Measurements from ENCODE around the gene TRPC4AP.
"Not testable (repeated sequence)": the region's sequence is repeated elsewhere in the genome, so short reads cannot be mapped to it uniquely, and the experiment has no call there.

The TRPC4AP gene

GRCh38 chr20:35104685-35105295 is 12.2 kb upstream of the TRPC4AP start:
- no peak for DNase-seq

DNA sequence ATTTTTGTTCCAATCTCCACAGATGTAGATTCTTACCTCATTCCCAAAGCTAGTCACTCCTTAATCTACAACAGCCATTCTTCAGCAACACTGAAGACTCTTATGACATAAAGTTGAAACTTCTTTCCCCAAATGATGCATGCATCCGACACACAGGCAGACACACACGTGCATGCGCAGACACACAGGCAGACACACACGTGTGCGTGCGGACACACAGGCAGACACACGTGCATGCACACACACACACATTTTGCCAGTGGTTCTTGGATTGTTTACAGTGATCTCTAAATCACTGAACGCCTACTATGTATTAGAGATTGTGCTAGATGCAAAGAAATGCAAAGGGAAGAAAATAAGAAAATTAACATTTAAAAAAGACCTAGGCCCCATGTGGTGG is 9.0 kb upstream of the TRPC4AP start:
- no peak for DNase-seq

- peak; percentile 45 for DNase-seq
These were observed 769 bp upstream of the TRPC4AP start for GRCh38 chr20:35093267-35093884.

- peak; percentile 7 for DNase-seq
These were observed 637 bp downstream of the TRPC4AP start for GRCh38 chr20:35091816-35092523.

GRCh38 chr20:35088231-35089145 is 4.1 kb downstream of the TRPC4AP start:
- no peak for DNase-seq

GRCh38 chr20:35087791-35088190 is 4.8 kb downstream of the TRPC4AP start:
- no peak for DNase-seq

- no peak for DNase-seq
These were observed 5.3 kb downstream of the TRPC4AP start for GRCh38 chr20:35087355-35087754.

DNA sequence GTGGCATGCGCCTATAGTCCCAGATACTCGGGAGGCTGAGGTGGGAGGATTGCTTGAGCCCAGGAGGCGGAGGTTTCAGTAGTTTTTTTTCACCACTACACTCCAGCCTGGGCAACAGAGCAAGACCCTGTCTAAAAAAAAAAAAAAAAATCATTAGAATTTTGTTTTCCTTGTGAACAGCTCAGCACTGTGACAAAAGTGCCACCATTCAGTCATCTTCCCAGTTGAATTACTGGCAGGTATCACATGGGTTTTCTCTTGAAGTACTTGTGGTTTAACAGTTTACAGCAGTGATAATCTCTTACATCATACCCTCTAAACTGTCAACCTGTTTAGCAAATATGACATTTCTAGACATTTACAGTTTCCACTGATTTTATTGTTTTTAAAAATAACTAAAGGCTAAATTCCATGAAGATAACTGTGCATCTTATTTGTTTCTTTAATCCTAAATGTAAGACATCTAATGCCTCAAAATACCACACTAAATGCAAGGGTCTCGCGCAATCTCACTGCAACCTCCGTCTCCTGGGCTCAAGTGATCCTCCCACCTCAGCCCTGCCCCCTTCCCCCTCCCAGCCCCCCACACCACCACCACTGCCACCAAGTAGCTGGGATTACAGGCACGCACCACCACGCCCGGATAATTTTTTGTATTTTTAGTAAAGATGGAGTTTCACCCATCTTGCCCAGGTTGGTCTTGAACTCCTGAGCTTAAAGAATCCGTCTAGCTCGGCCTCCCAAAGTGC is 7.0 kb downstream of the TRPC4AP start:
- DNase-seq = no peak

DNA sequence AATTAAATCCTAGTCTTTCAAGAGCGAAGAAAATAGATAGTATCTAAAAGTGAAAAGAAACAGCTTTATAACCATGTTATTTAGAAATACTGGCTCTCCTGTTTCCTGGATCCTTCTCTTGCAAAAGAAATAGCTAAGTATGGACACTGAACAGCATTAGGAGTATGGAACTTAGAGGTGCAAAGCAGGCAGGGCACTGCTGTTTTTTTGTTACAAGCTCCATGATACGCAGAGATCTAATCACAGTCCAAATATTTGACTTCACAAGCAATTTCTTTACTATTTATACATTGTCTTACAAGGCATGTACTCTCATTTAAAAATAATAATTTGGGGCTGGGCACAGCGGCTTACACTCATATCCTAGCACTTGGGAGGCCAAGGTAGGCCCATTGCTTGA is 7.6 kb downstream of the TRPC4AP start:
- no peak for DNase-seq

- DNase-seq = not testable (repeated sequence)
These were observed 12.3 kb downstream of the TRPC4AP start for GRCh38 chr20:35080348-35080642.

- no peak for DNase-seq
These were observed 12.9 kb downstream of the TRPC4AP start for GRCh38 chr20:35079472-35080347.

GRCh38 chr20:35077872-35078271 is 14.7 kb downstream of the TRPC4AP start:
- DNase-seq = no peak

DNA sequence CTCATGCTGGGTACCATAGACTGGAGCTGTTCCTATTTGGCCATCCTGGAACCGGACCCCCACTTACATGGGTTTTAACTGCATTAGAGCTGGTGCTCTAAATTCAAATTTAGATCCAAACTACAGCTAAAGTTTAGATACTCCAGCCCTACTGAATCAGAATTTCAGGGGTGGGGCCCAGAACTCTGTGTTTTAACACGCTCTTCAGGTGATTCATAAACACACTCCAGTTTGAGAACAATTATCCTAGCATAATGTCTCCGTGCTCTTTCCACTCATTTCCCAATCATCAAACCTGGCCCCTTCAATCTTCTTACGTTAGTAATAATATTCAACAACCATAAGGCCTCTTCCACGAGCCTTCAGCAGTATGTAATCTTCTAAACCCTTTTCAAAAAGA is 15.3 kb downstream of the TRPC4AP start:
- DNase-seq = no peak

GRCh38 chr20:35071436-35072153 is 21.0 kb downstream of the TRPC4AP start:
- not testable (repeated sequence) for DNase-seq

DNA sequence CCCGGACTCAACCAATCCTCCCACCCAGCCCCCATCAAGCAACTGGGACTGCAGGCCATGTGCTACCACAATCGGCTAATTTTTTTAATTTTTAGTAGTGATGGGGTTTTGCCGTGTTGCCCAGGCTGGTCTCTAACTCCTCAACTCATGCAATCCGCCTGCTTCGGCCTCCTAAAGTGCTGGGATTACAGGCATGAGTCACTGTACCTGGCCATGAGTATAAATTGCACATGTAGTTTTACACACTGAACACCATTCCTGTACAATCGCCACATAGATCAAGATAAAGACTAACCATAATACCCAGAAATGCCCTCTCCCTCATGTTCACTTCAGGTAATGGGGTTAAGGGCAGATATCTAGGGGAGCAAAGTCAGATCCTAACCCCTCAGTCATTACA is 26.4 kb downstream of the TRPC4AP start:
- DNase-seq = no peak

- DNase-seq = no peak
These were observed 27.4 kb downstream of the TRPC4AP start for GRCh38 chr20:35065181-35065580.

- no peak for DNase-seq
These were observed 29.4 kb downstream of the TRPC4AP start for GRCh38 chr20:35063168-35063567.

DNA sequence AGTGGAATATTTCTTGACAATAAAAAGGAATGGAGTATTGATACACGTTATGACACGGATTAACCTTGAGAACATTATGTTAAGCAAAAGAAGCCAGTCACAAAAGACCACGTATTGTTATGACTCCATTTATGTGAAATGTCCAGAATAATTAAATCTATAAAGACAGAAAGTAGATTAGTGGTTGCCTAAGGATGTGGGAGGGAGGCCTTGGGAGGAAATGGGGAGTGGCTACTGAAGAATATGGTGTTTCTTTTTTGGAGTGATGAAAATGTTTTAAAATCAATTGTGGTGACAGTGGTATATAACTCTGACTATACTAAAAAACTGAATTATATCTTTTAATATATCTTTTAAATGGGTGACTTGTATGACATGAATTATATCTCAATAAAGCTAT is 30.1 kb downstream of the TRPC4AP start:
- no peak for DNase-seq

DNA sequence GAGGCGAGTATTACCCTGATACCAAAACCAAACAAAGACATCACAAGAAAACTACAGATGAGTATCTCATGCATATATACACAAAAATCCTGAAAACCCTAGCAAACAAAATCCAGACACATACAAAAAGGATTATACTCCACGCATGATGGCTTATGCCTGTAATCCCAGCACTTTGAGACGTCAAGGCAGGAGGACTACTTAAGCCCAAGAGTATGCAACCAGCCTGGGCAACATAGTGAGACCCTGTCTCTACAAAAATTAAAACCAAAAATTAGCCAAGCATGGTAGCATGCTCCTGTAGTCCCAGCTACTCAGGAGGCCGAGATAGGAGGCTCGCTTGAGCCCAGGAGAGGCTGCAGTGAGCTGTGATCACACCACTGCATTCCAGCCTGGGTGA is 32.4 kb downstream of the TRPC4AP start:
- no peak for DNase-seq

DNA sequence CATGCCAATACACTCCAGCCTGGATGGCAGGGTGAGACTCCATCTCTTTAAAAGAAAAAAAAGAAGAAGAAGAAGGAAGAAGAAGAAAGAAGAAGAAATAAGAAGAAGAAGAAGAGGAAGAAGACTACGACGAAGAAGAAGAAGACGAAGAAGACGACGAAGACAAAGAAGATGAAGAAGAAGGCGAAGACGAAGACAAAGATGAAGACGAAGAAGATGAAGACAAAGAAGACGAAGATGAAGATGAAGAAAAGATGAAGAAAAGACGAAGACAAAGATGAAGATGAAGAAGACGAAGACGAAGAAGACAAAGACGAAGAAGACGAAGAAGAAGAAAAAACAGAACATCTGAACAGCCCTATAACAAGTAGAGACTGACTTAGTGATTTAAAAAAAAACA is 33.0 kb downstream of the TRPC4AP start:
- no peak for DNase-seq

DNA sequence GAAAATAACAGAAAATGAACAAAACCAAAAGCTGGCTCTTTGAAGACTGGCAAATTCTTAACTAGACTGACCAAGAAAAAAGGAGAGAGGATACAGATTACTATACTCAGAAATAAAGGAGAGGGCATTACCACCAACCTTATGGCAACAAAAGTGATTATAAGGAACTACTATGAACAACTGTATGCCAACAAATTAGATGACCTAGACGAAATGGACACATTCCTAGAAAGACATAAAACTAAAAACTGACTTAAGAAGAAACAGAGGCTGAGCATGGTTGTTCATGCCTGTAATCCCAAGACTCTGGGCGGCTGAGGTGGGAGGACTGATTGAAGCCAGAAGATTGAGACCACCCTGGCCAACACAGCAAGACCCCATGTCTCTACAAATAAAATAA is 33.5 kb downstream of the TRPC4AP start:
- DNase-seq = no peak

Data from stimulated activated CD4-positive, alpha-beta T cell treated with anti-CD3 and anti-CD28 coated beads, Interleukin-4, amount 100 ng/mL, for 24 hours (primary cell).